Neural crest cell (in vitro differentiated cells): ENCODE measurements around the gene ROCK2. TPM values are rescaled to one million over a fixed set of nuclear protein-coding genes. Genes with fewer than 3 reads are reported as not detected.

Experiments used
- DNase-seq: peaks from one replicate; pipeline ENCODE4 v3.0.0; 2021; ENCODE audit warnings: low read depth, mixed read lengths, low spot score
- H3K27ac Mint-ChIP-seq: one replicate; pipeline ENCODE4 v1.8.0; 2021; ENCODE audit warnings: mild to moderate bottlenecking, mixed read lengths; ENCODE audit not compliant: unreplicated experiment
- H3K27me3 Mint-ChIP-seq: 2 replicates; pipeline ENCODE4 v1.8.0; 2021; ENCODE audit warnings: low read depth, mild to moderate bottlenecking, mixed read lengths
- H3K36me3 Mint-ChIP-seq: 2 replicates; pipeline ENCODE4 v1.8.0; 2021; ENCODE audit warnings: low read depth, mild to moderate bottlenecking, mixed read lengths
- H3K4me1 Mint-ChIP-seq: 2 replicates; pipeline ENCODE4 v1.8.0; 2021; ENCODE audit warnings: mixed read lengths
- H3K4me3 Mint-ChIP-seq: one replicate; pipeline ENCODE4 v1.8.0; 2021; ENCODE audit warnings: mild to moderate bottlenecking, mixed read lengths
- H3K9me3 Mint-ChIP-seq: 2 replicates; pipeline ENCODE4 v1.8.0; 2021; ENCODE audit warnings: mixed read lengths
- CTCF ChIP-seq: fragments of 200-600 bp; sonication (generic); conservative IDR thresholded peaks from 2 replicates; pipeline ENCODE4 v1.5.0; 2021; ENCODE audit warnings: antibody characterized with exemption, mild to moderate bottlenecking
- total RNA-seq: library from RNA; stranded (reverse); gene quantifications from 2 replicates; pipeline ENCODE4 v1.2.1, GENCODE V29; 2021

Gene ROCK2
- total RNA-seq, 1 donor from 2014 or later, result 47.2 TPM

- Mint-ChIP-seq H3K36me3 (peaks cover 23% of the 10 kb centered on the region), H3K27ac (no peak overlapping the region), H3K4me1 (peaks cover 3% of the 10 kb centered on the region), H3K4me3 (no peak overlapping the region), H3K9me3 (no peaks in the 10 kb centered on the region), H3K27me3 (no peaks in the 10 kb centered on the region)
- TF ChIP-seq CTCF, result no peak
- no peak for DNase-seq
These were observed 131.8 kb downstream of the ROCK2 start for GRCh38 chr2:11212645-11213044.

- peaks cover 3% of the 10 kb centered on the region for H3K4me1 Mint-ChIP-seq
- H3K36me3 Mint-ChIP-seq, result peaks cover 10% of the 10 kb centered on the region
- no peaks in the 10 kb centered on the region for H3K9me3 Mint-ChIP-seq
- H3K27me3 Mint-ChIP-seq, result no peaks in the 10 kb centered on the region
- H3K4me3 Mint-ChIP-seq, result no peak overlapping the region
- TF ChIP-seq CTCF, result no peak
- no peak overlapping the region for H3K27ac Mint-ChIP-seq
- DNase-seq, result no peak
These were observed 136.4 kb downstream of the ROCK2 start for GRCh38 chr2:11208083-11208482.

- TF ChIP-seq CTCF, result no peak
- Mint-ChIP-seq H3K27ac (no peak overlapping the region), H3K36me3 (peaks cover 9% of the 10 kb centered on the region), H3K4me3 (no peak overlapping the region), H3K27me3 (no peaks in the 10 kb centered on the region), H3K9me3 (no peaks in the 10 kb centered on the region), H3K4me1 (no peaks in the 10 kb centered on the region)
- no peak for DNase-seq
These were observed 141.0 kb downstream of the ROCK2 start for GRCh38 chr2:11203480-11203879.

GRCh38 chr2:11201969-11202368 is 142.5 kb downstream of the ROCK2 start:
- no peak for DNase-seq
- Mint-ChIP-seq H3K4me1 (no peaks in the 10 kb centered on the region), H3K36me3 (peaks cover 9% of the 10 kb centered on the region), H3K9me3 (no peaks in the 10 kb centered on the region), H3K27ac (no peak overlapping the region), H3K27me3 (no peaks in the 10 kb centered on the region), H3K4me3 (no peak overlapping the region)
- no peak for TF ChIP-seq CTCF

- no peaks in the 10 kb centered on the region for H3K4me1 Mint-ChIP-seq
- no peak overlapping the region for H3K4me3 Mint-ChIP-seq
- no peaks in the 10 kb centered on the region for H3K27me3 Mint-ChIP-seq
- H3K9me3 Mint-ChIP-seq, result no peaks in the 10 kb centered on the region
- no peak overlapping the region for H3K27ac Mint-ChIP-seq
- DNase-seq, result no peak
- no peak for TF ChIP-seq CTCF
- peaks cover 8% of the 10 kb centered on the region for H3K36me3 Mint-ChIP-seq
These were observed 143.8 kb downstream of the ROCK2 start for GRCh38 chr2:11200651-11201050.

- H3K4me1 Mint-ChIP-seq, result no peaks in the 10 kb centered on the region
- TF ChIP-seq CTCF, result no peak
- H3K36me3 Mint-ChIP-seq, result peaks cover 9% of the 10 kb centered on the region
These were observed 148.2 kb downstream of the ROCK2 start for GRCh38 chr2:11196246-11196645.

More at GRCh38 chr2:11196246-11196645, 148.2 kb downstream of the ROCK2 start:
- Mint-ChIP-seq H3K4me3 (no peak overlapping the region), H3K9me3 (no peaks in the 10 kb centered on the region), H3K27ac (no peak overlapping the region), H3K27me3 (no peaks in the 10 kb centered on the region)
- no peak for DNase-seq
